Neutrophil (primary cell): ENCODE results near the gene TMEM116.

ENCODE experiments used
- H3K27ac ChIP-seq: fragments of 200-600 bp; sonication (generic); 2 replicates; pipeline ENCODE4 v1.5.1; 2016; ENCODE audit warnings: mild to moderate bottlenecking, moderate library complexity
- H3K27me3 ChIP-seq: fragments of 200-600 bp; sonication (generic); 2 replicates; pipeline ENCODE4 v1.6.0; 2016; ENCODE audit warnings: mild to moderate bottlenecking
- H3K36me3 ChIP-seq: fragments of 200-600 bp; sonication (generic); 2 replicates; pipeline ENCODE4 v1.5.1; 2017
- H3K4me1 ChIP-seq, 2 experiments: fragments of 200-600 bp in 1 of 2; sonication (generic) in 1 of 2; 1 replicate in 1 of 2; 2 replicates in 1 of 2; pipeline versions ENCODE4 v1.5.1 to v1.6.1; 2013 to 2016; ENCODE audit warnings: low read depth in 1 of 2, low read length in 1 of 2, mild to moderate bottlenecking in 1 of 2, moderate library complexity in 1 of 2; ENCODE audit not compliant: control insufficient read depth in 1 of 2, insufficient read depth in 1 of 2
- H3K4me3 ChIP-seq, 2 experiments: fragments of 200-600 bp in 1 of 2; sonication (generic) in 1 of 2; 1 replicate in 1 of 2; 2 replicates in 1 of 2; pipeline ENCODE4 v1.5.1; 2013 to 2016; ENCODE audit warnings: low read depth in 1 of 2, low read length in 1 of 2, mild to moderate bottlenecking in 1 of 2, moderate library complexity in 1 of 2
- H3K9me3 ChIP-seq: fragments of 200-600 bp; sonication (generic); 2 replicates; pipeline ENCODE4 v1.5.1; 2016
- CTCF ChIP-seq: fragments of 200-600 bp; sonication (generic); IDR thresholded peaks from 2 replicates; pipeline ENCODE4 v1.5.1; 2016; ENCODE audit warnings: antibody characterized with exemption

TMEM116 gene

DNA sequence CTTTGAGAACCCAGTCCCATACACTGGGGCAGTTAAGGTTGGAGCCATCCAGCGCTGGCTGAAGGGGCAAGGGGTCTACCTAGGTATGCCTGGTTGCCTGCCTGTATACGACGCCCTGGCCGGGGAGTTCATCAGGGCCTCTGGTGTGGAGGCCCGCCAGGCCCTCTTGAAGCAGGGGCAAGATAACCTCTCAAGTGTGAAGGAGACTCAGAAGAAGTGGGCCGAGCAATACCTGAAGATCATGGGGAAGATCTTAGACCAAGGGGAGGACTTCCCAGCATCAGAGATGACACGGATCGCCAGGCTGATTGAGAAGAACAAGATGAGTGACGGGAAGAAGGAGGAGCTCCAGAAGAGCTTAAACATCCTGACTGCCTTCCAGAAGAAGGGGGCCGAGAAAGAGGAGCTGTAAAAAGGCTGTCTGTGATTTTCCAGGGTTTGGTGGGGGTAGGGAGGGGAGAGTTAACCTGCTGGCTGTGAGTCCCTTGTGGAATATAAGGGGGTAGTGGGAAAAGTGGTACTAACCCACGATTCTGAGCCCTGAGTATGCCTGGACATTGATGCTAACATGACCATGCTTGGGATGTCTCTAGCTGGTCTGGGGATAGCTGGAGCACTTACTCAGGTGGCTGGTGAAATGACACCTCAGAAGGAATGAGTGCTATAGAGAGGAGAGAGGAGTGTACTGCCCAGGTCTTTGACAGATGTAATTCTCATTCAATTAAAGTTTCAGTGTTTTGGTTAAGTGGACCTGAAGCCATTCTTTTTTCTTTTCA is 9.5 kb upstream of the TMEM116 start:
- Histone ChIP-seq H3K27ac (no peak overlapping the region), H3K36me3 (peaks cover 52% of the 10 kb centered on the region), H3K27me3 (no peaks in the 10 kb centered on the region), H3K9me3 (no peaks in the 10 kb centered on the region), H3K4me3 (no peak overlapping the region), H3K4me1 (peaks cover 16 to 23% of the 10 kb centered on the region in 2 experiments)
- no peak for TF ChIP-seq CTCF

GRCh38 chr12:112020947-112021457 is 8.0 kb upstream of the TMEM116 start:
- H3K4me1 ChIP-seq: peaks cover 16 to 23% of the 10 kb centered on the region in 2 experiments
- H3K27ac ChIP-seq: no peak overlapping the region
- TF ChIP-seq CTCF: no peak
- H3K9me3 ChIP-seq: no peaks in the 10 kb centered on the region
- H3K4me3 ChIP-seq: no peak overlapping the region
- no peaks in the 10 kb centered on the region for H3K27me3 ChIP-seq
- H3K36me3 ChIP-seq: peaks cover 52% of the 10 kb centered on the region

DNA sequence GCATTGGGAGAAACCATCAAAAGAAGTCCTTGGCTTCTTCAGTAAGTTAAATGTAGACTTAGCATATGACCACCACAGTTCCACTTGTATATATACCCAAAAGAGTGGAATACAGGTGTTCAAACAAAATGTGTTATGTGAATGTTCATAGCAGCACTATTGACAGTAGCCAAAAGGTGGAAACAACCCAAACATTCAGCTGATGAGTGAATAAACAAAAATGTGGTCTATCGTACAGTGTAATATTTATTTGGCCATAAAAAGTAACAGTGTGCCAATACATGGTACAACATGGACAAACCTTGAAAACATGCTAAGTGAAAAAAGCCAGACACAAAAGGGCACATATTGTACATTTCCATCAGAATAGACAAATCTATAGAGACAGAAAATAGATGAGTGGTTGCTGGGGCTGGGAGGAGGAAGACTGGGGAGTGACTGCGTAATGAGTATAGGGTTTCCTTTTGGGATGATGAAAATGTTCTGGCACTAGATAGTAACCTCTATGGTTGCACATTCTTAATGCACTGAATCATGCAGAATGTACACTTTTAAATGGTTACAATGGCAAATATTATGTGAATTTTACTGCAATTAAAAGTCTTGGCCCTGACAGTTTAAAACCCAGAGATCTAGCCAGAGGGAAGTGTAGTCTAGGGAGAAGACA is 5.7 kb upstream of the TMEM116 start:
- Histone ChIP-seq H3K36me3 (peaks cover 40% of the 10 kb centered on the region), H3K9me3 (no peaks in the 10 kb centered on the region), H3K27ac (peak overlapping the region; percentile 57), H3K4me1 (peaks cover 38 to 46% of the 10 kb centered on the region in 2 experiments), H3K27me3 (no peaks in the 10 kb centered on the region), H3K4me3 (no peak overlapping the region)
- TF ChIP-seq CTCF: no peak

DNA sequence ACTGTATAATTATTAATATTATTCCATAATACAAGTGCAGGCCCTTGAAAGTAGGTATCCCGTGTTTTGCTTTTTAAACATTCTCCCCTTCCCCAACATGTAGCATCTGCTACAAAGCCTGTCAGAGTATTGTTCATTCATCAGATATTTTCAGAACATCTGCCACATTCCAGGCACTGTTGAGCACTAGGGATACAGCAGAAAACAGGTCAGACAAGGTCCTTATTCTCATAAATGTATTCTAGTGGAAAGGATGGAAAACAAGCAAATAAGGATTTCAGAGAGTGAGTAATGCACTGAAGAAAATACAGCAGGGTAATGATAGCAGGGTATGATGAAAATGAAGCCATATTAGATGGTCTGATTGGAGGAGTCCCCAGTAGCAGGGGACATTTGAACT is 4.1 kb upstream of the TMEM116 start:
- H3K27ac ChIP-seq: no peak overlapping the region

DNA sequence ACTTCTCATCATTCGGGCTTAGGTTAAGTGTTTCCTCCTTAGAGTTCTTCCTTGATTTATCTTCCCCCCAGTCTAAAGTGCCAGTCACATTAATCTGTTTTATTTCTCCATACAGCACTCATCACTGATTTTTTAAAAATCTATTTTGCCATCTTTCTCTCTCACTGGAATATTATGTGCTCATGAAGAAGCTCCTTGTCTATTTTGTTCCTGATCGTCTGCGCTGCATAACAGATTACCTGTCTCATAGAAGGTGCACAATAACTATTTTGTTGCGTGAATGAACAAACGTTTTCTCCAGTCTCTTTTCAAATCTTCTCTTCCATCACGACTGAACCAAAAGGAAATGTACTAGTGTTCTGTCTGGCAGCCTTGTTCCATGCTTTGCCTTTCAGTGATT is 3.0 kb upstream of the TMEM116 start:
- no peaks in the 10 kb centered on the region for H3K27me3 ChIP-seq
- H3K4me1 ChIP-seq: peaks cover 59 to 66% of the 10 kb centered on the region in 2 experiments
- H3K9me3 ChIP-seq: no peaks in the 10 kb centered on the region
- H3K4me3 ChIP-seq: no peak overlapping the region
- no peak for TF ChIP-seq CTCF
- H3K36me3 ChIP-seq: peaks cover 15% of the 10 kb centered on the region
- peak overlapping the region; percentile 87 for H3K27ac ChIP-seq

More for the DNA sequence above, 4.1 kb upstream of the TMEM116 start:
- Histone ChIP-seq H3K4me3 (no peak overlapping the region), H3K9me3 (no peaks in the 10 kb centered on the region), H3K27me3 (no peaks in the 10 kb centered on the region), H3K4me1 (peaks cover 50 to 56% of the 10 kb centered on the region in 2 experiments), H3K36me3 (peaks cover 25% of the 10 kb centered on the region)
- no peak for TF ChIP-seq CTCF
